Nephron (organoid): Measurements from ENCODE around the gene PISD.

Source experiments
- H3K27ac Mint-ChIP-seq, 3 experiments: 2 replicates each; pipeline ENCODE4 v1.8.0; 2020; ENCODE audit warnings: mixed read lengths in 3 of 3, mild to moderate bottlenecking in 2 of 3, moderate library complexity in 1 of 3
- H3K27me3 Mint-ChIP-seq: 2 replicates; pipeline ENCODE4 v1.8.0; 2021; ENCODE audit warnings: low read depth, mild to moderate bottlenecking, moderate library complexity, mixed read lengths
- H3K36me3 Mint-ChIP-seq: 2 replicates; pipeline ENCODE4 v1.8.0; 2020; ENCODE audit warnings: low read depth, mixed read lengths
- H3K4me1 Mint-ChIP-seq: 2 replicates; pipeline ENCODE4 v1.8.0; 2020; ENCODE audit warnings: mixed read lengths
- H3K4me3 Mint-ChIP-seq, 3 experiments: 2 replicates each; pipeline ENCODE4 v1.8.0; 2020; ENCODE audit warnings: mild to moderate bottlenecking in 3 of 3, mixed read lengths in 3 of 3, moderate library complexity in 2 of 3
- H3K9me3 Mint-ChIP-seq: 2 replicates; pipeline ENCODE4 v1.8.0; 2020; ENCODE audit warnings: mixed read lengths
- TF ChIP-seq, protein P1 (sequence below), 3 experiments: fragments of 200-600 bp; sonication (generic); IDR thresholded peaks; one replicate each; pipeline ENCODE4 v1.5.0; 2021; ENCODE audit warnings: antibody characterized with exemption in 3 of 3; ENCODE audit not compliant: unreplicated experiment in 3 of 3

PISD gene

GRCh38 chr22:31654408-31654807 lies 7.6 kb downstream of the PISD start:
- Mint-ChIP-seq H3K36me3 (peaks cover 7% of the 10 kb centered on the region), H3K9me3 (no peaks in the 10 kb centered on the region), H3K4me1 (no peaks in the 10 kb centered on the region), H3K4me3 (no peak overlapping the region), H3K27me3 (no peaks in the 10 kb centered on the region), H3K27ac (no peak overlapping the region)
- TF ChIP-seq, protein P1, sequence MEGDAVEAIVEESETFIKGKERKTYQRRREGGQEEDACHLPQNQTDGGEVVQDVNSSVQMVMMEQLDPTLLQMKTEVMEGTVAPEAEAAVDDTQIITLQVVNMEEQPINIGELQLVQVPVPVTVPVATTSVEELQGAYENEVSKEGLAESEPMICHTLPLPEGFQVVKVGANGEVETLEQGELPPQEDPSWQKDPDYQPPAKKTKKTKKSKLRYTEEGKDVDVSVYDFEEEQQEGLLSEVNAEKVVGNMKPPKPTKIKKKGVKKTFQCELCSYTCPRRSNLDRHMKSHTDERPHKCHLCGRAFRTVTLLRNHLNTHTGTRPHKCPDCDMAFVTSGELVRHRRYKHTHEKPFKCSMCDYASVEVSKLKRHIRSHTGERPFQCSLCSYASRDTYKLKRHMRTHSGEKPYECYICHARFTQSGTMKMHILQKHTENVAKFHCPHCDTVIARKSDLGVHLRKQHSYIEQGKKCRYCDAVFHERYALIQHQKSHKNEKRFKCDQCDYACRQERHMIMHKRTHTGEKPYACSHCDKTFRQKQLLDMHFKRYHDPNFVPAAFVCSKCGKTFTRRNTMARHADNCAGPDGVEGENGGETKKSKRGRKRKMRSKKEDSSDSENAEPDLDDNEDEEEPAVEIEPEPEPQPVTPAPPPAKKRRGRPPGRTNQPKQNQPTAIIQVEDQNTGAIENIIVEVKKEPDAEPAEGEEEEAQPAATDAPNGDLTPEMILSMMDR (IDR thresholded peaks at IDR 0.05; ENCODE audit: unreplicated experiment in 3 of 3) = no peak

DNA sequence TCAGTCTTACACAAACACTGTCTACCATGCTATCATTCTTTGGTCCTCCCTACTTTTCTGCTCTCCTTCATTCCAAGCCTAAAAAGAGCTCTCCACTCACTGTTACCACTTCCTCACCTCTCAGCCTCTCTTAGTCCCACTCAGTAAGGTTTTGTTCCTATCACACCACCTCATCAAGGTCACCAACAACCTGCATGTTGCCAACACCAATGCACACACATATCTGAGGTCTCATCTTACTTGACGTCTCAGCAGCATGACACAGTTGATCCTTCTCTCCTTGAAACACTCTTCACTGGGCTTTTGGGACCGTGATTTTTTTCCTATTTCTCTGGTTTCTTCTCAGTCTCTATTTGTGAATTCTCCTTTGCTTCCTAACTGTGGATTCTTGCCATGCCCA lies 8.1 kb downstream of the PISD start:
- no peaks in the 10 kb centered on the region for H3K27me3 Mint-ChIP-seq
- peak overlapping the region in 1 of 3 experiments; percentile 65 for H3K27ac Mint-ChIP-seq
- H3K36me3 Mint-ChIP-seq = peaks cover 11% of the 10 kb centered on the region
- H3K4me3 Mint-ChIP-seq = no peak overlapping the region
- H3K9me3 Mint-ChIP-seq = no peaks in the 10 kb centered on the region
- TF ChIP-seq, protein P1 (IDR thresholded peaks at IDR 0.05; ENCODE audit: unreplicated experiment in 3 of 3) = no peak
- H3K4me1 Mint-ChIP-seq = no peaks in the 10 kb centered on the region

DNA sequence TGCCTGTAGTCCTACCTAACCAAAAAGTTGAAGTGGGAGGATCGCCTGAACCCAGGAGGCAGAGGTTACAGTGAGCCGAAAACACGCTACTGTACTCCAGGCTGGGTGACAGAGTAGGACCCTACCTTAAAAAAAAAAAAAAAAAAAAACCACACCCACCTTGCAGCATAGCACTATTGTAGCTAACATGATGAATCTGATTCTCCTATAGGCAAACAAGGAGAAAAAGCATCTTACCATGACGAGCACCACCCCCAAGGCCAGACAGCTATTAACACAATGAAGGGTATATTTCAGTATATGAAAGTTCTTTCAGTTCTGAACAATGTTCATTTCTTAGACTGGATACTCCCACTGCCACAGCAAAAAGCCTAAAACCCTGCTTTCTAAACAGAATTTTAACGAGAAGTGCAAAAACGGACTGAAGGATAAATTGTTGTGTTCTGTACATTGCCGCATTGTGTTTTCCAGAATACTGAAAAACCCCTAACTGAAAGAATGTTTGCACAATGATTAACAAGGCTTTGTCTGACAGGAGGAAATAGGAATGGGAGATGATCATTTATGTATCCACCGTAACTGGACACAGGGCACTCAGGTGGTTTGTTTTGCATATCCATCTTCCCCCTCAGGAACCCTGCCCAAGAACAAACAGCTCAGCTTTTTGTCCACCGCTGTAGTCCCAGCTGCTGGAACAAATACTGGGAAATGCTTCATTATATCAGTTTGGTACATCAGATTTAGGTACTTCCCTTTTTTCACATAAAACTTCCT lies 8.9 kb downstream of the PISD start:
- Mint-ChIP-seq H3K27me3 (no peaks in the 10 kb centered on the region), H3K4me3 (no peak overlapping the region), H3K27ac (peak overlapping the region in 2 of 3 experiments; percentile 20 to 62), H3K9me3 (no peaks in the 10 kb centered on the region), H3K36me3 (peaks cover 16% of the 10 kb centered on the region), H3K4me1 (no peaks in the 10 kb centered on the region)
- TF ChIP-seq, protein P1 (IDR thresholded peaks at IDR 0.05; ENCODE audit: unreplicated experiment in 3 of 3) = no peak

GRCh38 chr22:31652088-31652487 lies 9.9 kb downstream of the PISD start:
- Mint-ChIP-seq H3K36me3 (peaks cover 22% of the 10 kb centered on the region), H3K4me1 (no peaks in the 10 kb centered on the region), H3K27me3 (no peaks in the 10 kb centered on the region), H3K27ac (no peak overlapping the region), H3K9me3 (no peaks in the 10 kb centered on the region), H3K4me3 (no peak overlapping the region)
- TF ChIP-seq, protein P1 (IDR thresholded peaks at IDR 0.05; ENCODE audit: unreplicated experiment in 3 of 3) = no peak

GRCh38 chr22:31651664-31652063 lies 10.4 kb downstream of the PISD start:
- H3K4me1 Mint-ChIP-seq = no peaks in the 10 kb centered on the region
- no peak overlapping the region for H3K27ac Mint-ChIP-seq
- TF ChIP-seq, protein P1 (IDR thresholded peaks at IDR 0.05; ENCODE audit: unreplicated experiment in 3 of 3) = no peak
- peaks cover 24% of the 10 kb centered on the region for H3K36me3 Mint-ChIP-seq
- H3K27me3 Mint-ChIP-seq = no peaks in the 10 kb centered on the region
- H3K9me3 Mint-ChIP-seq = no peaks in the 10 kb centered on the region
- no peak overlapping the region for H3K4me3 Mint-ChIP-seq

DNA sequence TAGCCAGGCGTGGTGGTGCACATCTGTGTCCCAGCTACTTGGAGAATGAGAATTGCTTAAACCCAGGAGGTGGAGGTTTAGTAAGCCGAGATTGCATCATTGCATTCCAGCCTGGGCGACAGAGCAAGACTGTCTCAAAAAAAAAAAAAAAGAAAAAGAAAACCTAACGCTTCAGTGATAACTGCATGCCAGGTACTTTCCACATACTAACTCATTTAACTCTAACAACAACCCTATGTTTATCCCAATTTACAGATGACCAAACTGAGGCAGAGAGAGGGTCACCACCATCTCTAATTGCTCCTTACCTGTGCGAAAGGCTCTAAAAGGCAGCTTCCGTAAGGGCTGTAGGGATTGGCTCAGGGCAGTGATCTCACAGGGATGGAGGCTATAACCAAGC lies 11.6 kb downstream of the PISD start:
- no peak overlapping the region for H3K4me3 Mint-ChIP-seq
- H3K9me3 Mint-ChIP-seq = no peaks in the 10 kb centered on the region
- TF ChIP-seq, protein P1 (IDR thresholded peaks at IDR 0.05; ENCODE audit: unreplicated experiment in 3 of 3) = no peak
- H3K36me3 Mint-ChIP-seq = peaks cover 29% of the 10 kb centered on the region
- no peaks in the 10 kb centered on the region for H3K27me3 Mint-ChIP-seq
- H3K4me1 Mint-ChIP-seq = no peaks in the 10 kb centered on the region
- peak overlapping the region in 1 of 3 experiments; percentile 19 for H3K27ac Mint-ChIP-seq
